SK-N-SH (cell line): ENCODE data around the gene ETV6. TPM values are rescaled to one million over a fixed set of nuclear protein-coding genes. Genes with fewer than 3 reads are reported as not detected.
A peak's percentile ranks its signal among the peaks of the same experiment; 100 is the strongest.

ENCODE experiments used
- CTCF ChIA-PET: fragments of 300-600, 350-600 bp; formaldehyde crosslinking; extraction: SDS; loops from one replicate; lab custom pipeline; 2021; lab: Yijun Ruan, JAX
- POLR2A ChIA-PET: fragments of 350-600 bp; sonication (Branson Sonifier 250); formaldehyde crosslinking; extraction: SDS; loops from one replicate; lab custom pipeline; 2020; ENCODE audit warnings: antibody characterized with exemption, inconsistent platforms; lab: Yijun Ruan, JAX
- DNase-seq: peaks from one replicate; pipeline ENCODE4 v3.0.0; 2012
- H2AFZ ChIP-seq: fragments of 200-600 bp; sonication (generic); 2 replicates; pipeline ENCODE4 v1.8.1; 2016; ENCODE audit warnings: antibody characterized with exemption, mild to moderate bottlenecking, low read depth
- H3F3A ChIP-seq: fragments of 200-600 bp; sonication (generic); replicated peaks from 2 replicates; pipeline ENCODE3; 2016; ENCODE audit warnings: antibody characterized with exemption, mild to moderate bottlenecking; ENCODE audit not compliant: insufficient read depth
- H3K27ac ChIP-seq, 2 experiments: fragments of 200-500 bp in 1 of 2; fragments of 200-600 bp in 1 of 2; sonication (Bioruptor generic) in 1 of 2; sonication (generic), shearing (Covaris generic) in 1 of 2; 2 replicates each; pipeline versions ENCODE4 v1.5.1 to v1.6.1; 2014 to 2016; ENCODE audit warnings: low read depth in 2 of 2, inconsistent platforms in 1 of 2, low read length in 1 of 2, mild to moderate bottlenecking in 1 of 2, mixed read lengths in 1 of 2
- H3K27me3 ChIP-seq: fragments of 200-600 bp; sonication (generic), shearing (Covaris generic); 2 replicates; pipeline ENCODE4 v1.6.1; 2016; ENCODE audit warnings: mixed run types; ENCODE audit not compliant: insufficient read depth
- H3K36me3 ChIP-seq, 2 experiments: fragments of 200-500 bp in 1 of 2; fragments of 200-600 bp in 1 of 2; sonication (Bioruptor generic) in 1 of 2; sonication (generic) in 1 of 2; replicated peaks in 1 of 2; 2 replicates each; pipeline versions ENCODE3 to v1.5.1; 2014 to 2016; ENCODE audit warnings: low read length in 1 of 2, mild to moderate bottlenecking in 1 of 2; ENCODE audit not compliant: insufficient read depth in 2 of 2, control insufficient read depth in 1 of 2
- H3K4me1 ChIP-seq, 2 experiments: fragments of 200-500 bp in 1 of 2; fragments of 200-600 bp in 1 of 2; sonication (Bioruptor generic) in 1 of 2; sonication (generic), shearing (Covaris generic) in 1 of 2; 2 replicates each; pipeline versions ENCODE4 v1.5.1 to v1.6.1; 2014 to 2016; ENCODE audit warnings: low read depth in 1 of 2, low read length in 1 of 2, mixed run types in 1 of 2; ENCODE audit not compliant: insufficient read depth in 2 of 2, control insufficient read depth in 1 of 2
- H3K4me2 ChIP-seq: fragments of 200-600 bp; sonication (generic), shearing (Covaris generic); 2 replicates; pipeline ENCODE4 v1.6.1; 2017; ENCODE audit warnings: mixed run types
- H3K4me3 ChIP-seq, 2 experiments: fragments of 200-500 bp in 1 of 2; fragments of 200-600 bp in 1 of 2; sonication (Bioruptor generic) in 1 of 2; sonication (generic), shearing (Covaris generic) in 1 of 2; 2 replicates each; pipeline versions ENCODE4 v1.5.1 to v1.8.1; 2014 to 2016; ENCODE audit warnings: low read depth in 2 of 2, inconsistent platforms in 1 of 2, low read length in 1 of 2, mild to moderate bottlenecking in 1 of 2, mixed read lengths in 1 of 2, moderate library complexity in 1 of 2
- H3K79me2 ChIP-seq: fragments of 200-600 bp; sonication (generic); 2 replicates; pipeline ENCODE4 v1.8.1; 2017; ENCODE audit warnings: mild to moderate bottlenecking; ENCODE audit not compliant: insufficient read depth
- H3K9ac ChIP-seq: fragments of 200-600 bp; sonication (generic); 2 replicates; pipeline ENCODE4 v1.6.1; 2017; ENCODE audit warnings: mixed run types
- H3K9me2 ChIP-seq: fragments of 200-600 bp; sonication (generic); 2 replicates; pipeline ENCODE4 v1.6.1; 2017; ENCODE audit warnings: mixed run types
- H3K9me3 ChIP-seq: fragments of 200-600 bp; sonication (generic); 2 replicates; pipeline ENCODE4 v1.6.1; 2017; ENCODE audit warnings: mixed run types, mild to moderate bottlenecking, moderate library complexity
- H4K20me1 ChIP-seq: fragments of 200-600 bp; sonication (generic); 2 replicates; pipeline ENCODE4 v1.6.1; 2017; ENCODE audit warnings: mild to moderate bottlenecking, mixed run types; ENCODE audit not compliant: insufficient read depth
- ELF1 ChIP-seq: IDR thresholded peaks from 2 replicates; pipeline ENCODE4 v1.4.0; 2012
- EZH2phosphoT487 ChIP-seq: fragments of 200-600 bp; sonication (generic); IDR thresholded peaks from 2 replicates; pipeline ENCODE4 v1.6.1; 2017; ENCODE audit warnings: low read depth, mixed run types, mild to moderate bottlenecking, antibody characterized with exemption, moderate library complexity, borderline replicate concordance
- FOSL2 ChIP-seq: IDR thresholded peaks from 2 replicates; pipeline ENCODE4 v1.4.0; 2012; ENCODE audit warnings: low read depth, mild to moderate bottlenecking, moderate library complexity, borderline replicate concordance
- FOXM1 ChIP-seq: IDR thresholded peaks from 2 replicates; pipeline ENCODE4 v1.4.0; 2012; ENCODE audit warnings: low read depth, mild to moderate bottlenecking
- GATA2 ChIP-seq: sonication (generic); formaldehyde crosslinking; IDR thresholded peaks from 2 replicates; pipeline ENCODE4 v1.5.0; 2020; ENCODE audit warnings: mild to moderate bottlenecking, missing genetic modification reagents
- IRF3 ChIP-seq: fragments of 150-350 bp; IDR thresholded peaks from 2 replicates; pipeline ENCODE4 v1.6.1; 2016; ENCODE audit warnings: mild to moderate bottlenecking, low read depth, low read length
- NFIC ChIP-seq: IDR thresholded peaks from 2 replicates; pipeline ENCODE4 v1.4.0; 2012; ENCODE audit warnings: borderline replicate concordance
- NRF1 ChIP-seq: IDR thresholded peaks from 2 replicates; pipeline ENCODE4 v1.6.1; 2012; ENCODE audit warnings: low read depth, mild to moderate bottlenecking, low read length
- RFX5 ChIP-seq: IDR thresholded peaks from 2 replicates; pipeline ENCODE4 v1.6.1; 2012; ENCODE audit warnings: mild to moderate bottlenecking, improper control_type of control experiment, low read length
- RXRA ChIP-seq: IDR thresholded peaks from 2 replicates; pipeline ENCODE4 v1.4.0; 2012; ENCODE audit warnings: low read depth, mild to moderate bottlenecking, borderline replicate concordance
- TAF1 ChIP-seq: IDR thresholded peaks from 2 replicates; pipeline ENCODE4 v1.6.1; 2012; ENCODE audit warnings: low read depth, mild to moderate bottlenecking, low read length, moderate library complexity, borderline replicate concordance
- TCF12 ChIP-seq: IDR thresholded peaks from 2 replicates; pipeline ENCODE4 v1.4.0; 2012
- TEAD4 ChIP-seq: IDR thresholded peaks from 2 replicates; pipeline ENCODE4 v1.4.0; 2012; ENCODE audit warnings: mild to moderate bottlenecking, borderline replicate concordance; ENCODE audit not compliant: insufficient read depth
- WGBS: methylation state at CpG from one replicate; pipeline ENCODE4 v1.1.6; 2017; ENCODE audit warnings: low lambda C conversion rate; 5-methylcytosine and 5-hydroxymethylcytosine counted together
- polyA plus RNA-seq, 3 experiments: library from polyadenylated mRNA; depleted of rRNA; stranded (reverse); fragments of >200 nt; gene quantifications; 2 replicates each; pipeline ENCODE4 v1.2.3, GENCODE V29; 2012
- TF ChIP-seq, protein P1 (sequence below): IDR thresholded peaks from 2 replicates; pipeline ENCODE4; 2012
- TF ChIP-seq, protein P2 (sequence below): IDR thresholded peaks from 2 replicates; pipeline ENCODE4 v1.6.1; 2012; ENCODE audit warnings: mild to moderate bottlenecking, low read depth, low read length, moderate library complexity

The ETV6 gene
- polyA plus RNA-seq, 1 of the 3 experiments (the other 2 are of a cell fraction) = 4.0 TPM

DNA sequence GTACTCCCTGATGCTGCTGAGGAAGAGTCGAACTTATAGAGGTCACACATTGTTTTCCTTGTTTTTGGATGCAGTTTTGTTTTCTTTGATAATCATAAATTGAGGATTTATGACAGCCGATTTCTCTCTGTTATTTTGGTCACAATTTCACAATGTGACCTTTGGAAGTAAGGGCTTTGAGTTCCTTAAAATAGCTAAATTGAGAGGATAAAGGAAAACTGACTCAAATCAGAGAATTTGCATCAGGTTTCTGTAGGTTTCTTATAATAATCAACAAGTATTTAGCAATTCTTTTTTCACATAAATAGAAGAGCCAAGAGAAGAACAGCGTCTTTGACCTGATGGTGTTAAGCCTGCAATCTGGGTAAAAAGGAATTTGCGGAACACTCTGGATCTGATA, 66.1 kb downstream of the ETV6 start:
- DNase-seq = no peak
- Histone ChIP-seq H4K20me1 (no peaks in the 10 kb centered on the region), H3K4me3 (no peak overlapping the region), H3K79me2 (peaks cover 76% of the 10 kb centered on the region), H3K36me3 (no peaks in the 10 kb centered on the region), H2AFZ (no peak overlapping the region), H3K4me2 (no peak overlapping the region), H3K4me1 (peaks cover 39 to 45% of the 10 kb centered on the region in 2 experiments), H3K9ac (no peak overlapping the region), H3K27me3 (no peaks in the 10 kb centered on the region), H3K9me3 (no peaks in the 10 kb centered on the region), H3K27ac (no peak overlapping the region), H3F3A (peaks cover 24% of the 10 kb centered on the region), H3K9me2 (no peaks in the 10 kb centered on the region)
- TF ChIP-seq ELF1 (no peak), FOSL2 (no peak), FOXM1 (no peak), NFIC (no peak), RFX5 (no peak), TAF1 (no peak), IRF3 (no peak), NRF1 (no peak), GATA2 (no peak), TEAD4 (no peak), TCF12 (no peak)
- TF ChIP-seq, protein P1, sequence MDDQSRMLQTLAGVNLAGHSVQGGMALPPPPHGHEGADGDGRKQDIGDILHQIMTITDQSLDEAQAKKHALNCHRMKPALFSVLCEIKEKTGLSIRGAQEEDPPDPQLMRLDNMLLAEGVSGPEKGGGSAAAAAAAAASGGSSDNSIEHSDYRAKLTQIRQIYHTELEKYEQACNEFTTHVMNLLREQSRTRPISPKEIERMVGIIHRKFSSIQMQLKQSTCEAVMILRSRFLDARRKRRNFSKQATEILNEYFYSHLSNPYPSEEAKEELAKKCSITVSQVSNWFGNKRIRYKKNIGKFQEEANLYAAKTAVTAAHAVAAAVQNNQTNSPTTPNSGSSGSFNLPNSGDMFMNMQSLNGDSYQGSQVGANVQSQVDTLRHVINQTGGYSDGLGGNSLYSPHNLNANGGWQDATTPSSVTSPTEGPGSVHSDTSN = no peak
- CTCF ChIA-PET = no interaction called here
- 90% methylated on average over 4 of the region's 4 CpGs for WGBS
- POLR2A ChIA-PET = interaction anchor here (1.5 kb wide), 1 partner anchor 66 kb away, joined by 4 read pairs; the partner anchor contains the start of gene ETV6

DNA sequence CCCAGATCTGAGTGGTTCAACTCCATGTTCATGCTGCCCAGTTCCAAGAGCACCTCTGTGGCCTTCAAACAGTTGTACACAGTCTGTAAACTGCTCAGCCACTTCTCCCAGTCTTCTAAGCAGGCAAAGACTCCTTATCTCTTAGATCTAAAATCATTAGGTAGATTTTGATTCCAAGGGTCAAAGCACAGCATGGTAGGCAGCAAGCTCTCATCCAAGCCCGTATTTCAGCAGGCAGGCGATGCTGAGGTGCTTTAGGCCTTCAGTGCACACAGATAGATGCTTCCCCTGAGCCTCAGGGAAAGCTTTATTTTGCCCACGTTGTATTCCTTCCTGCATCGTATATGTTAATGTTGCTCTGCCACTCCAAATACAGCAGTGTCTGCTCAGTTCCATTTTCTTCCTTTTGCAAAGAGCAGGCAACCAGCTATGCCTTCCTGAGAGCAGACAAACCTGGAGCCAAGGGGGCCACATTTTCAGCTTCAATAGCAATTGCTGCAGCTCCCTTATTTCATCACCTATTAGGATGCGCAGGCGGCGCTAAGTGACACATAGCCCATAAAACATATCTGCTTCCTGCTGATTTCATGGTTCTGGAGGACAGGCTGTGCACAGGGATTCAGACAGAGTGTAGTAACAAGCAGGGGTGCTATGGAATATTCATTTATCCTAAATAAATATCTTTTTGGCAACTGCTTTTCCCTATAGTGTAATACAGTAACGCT, 67.5 kb downstream of the ETV6 start:
- Histone ChIP-seq H3K27ac (peak overlapping the region; percentile 95 to 99), H3K4me3 (no peak overlapping the region), H3F3A (peaks cover 24% of the 10 kb centered on the region), H4K20me1 (no peaks in the 10 kb centered on the region), H3K9ac (no peak overlapping the region), H3K9me2 (no peaks in the 10 kb centered on the region), H2AFZ (no peak overlapping the region), H3K4me1 (peaks cover 36 to 45% of the 10 kb centered on the region in 2 experiments), H3K4me2 (no peak overlapping the region; the same call in 1 of the 2 replicates), H3K9me3 (no peaks in the 10 kb centered on the region), H3K27me3 (no peaks in the 10 kb centered on the region), H3K36me3 (no peaks in the 10 kb centered on the region), H3K79me2 (peaks cover 76% of the 10 kb centered on the region)
- DNase-seq = peak; percentile 26
- TF ChIP-seq EZH2phosphoT487 = no peak
- TF ChIP-seq RXRA = no peak
- TF ChIP-seq, protein P2, sequence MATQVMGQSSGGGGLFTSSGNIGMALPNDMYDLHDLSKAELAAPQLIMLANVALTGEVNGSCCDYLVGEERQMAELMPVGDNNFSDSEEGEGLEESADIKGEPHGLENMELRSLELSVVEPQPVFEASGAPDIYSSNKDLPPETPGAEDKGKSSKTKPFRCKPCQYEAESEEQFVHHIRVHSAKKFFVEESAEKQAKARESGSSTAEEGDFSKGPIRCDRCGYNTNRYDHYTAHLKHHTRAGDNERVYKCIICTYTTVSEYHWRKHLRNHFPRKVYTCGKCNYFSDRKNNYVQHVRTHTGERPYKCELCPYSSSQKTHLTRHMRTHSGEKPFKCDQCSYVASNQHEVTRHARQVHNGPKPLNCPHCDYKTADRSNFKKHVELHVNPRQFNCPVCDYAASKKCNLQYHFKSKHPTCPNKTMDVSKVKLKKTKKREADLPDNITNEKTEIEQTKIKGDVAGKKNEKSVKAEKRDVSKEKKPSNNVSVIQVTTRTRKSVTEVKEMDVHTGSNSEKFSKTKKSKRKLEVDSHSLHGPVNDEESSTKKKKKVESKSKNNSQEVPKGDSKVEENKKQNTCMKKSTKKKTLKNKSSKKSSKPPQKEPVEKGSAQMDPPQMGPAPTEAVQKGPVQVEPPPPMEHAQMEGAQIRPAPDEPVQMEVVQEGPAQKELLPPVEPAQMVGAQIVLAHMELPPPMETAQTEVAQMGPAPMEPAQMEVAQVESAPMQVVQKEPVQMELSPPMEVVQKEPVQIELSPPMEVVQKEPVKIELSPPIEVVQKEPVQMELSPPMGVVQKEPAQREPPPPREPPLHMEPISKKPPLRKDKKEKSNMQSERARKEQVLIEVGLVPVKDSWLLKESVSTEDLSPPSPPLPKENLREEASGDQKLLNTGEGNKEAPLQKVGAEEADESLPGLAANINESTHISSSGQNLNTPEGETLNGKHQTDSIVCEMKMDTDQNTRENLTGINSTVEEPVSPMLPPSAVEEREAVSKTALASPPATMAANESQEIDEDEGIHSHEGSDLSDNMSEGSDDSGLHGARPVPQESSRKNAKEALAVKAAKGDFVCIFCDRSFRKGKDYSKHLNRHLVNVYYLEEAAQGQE = no peak
- no peak for TF ChIP-seq TEAD4
- 82% methylated on average over 8 of the region's 8 CpGs for WGBS
- CTCF ChIA-PET = interaction anchor here (0.8 kb wide), 1 partner anchor 9 kb away, joined by 4 read pairs; no protein-coding TSS in a partner anchor
- POLR2A ChIA-PET = no interaction called here
